K562 (cell line): ENCODE results near the gene ARMH3. TPM values are rescaled to one million over a fixed set of nuclear protein-coding genes. Genes with fewer than 3 reads are reported as not detected.

ENCODE experiments used
- ATAC-seq: fragments of 200-7000 bp; cut with Tn5 transposase; 3 replicates; pipeline ENCODE4 v1.9.1; 2020; ENCODE audit warnings: moderate library complexity
- BruUV-seq: library from RNA; stranded (reverse); fragments of 400-500 nt; replicated peaks from 2 replicates; lab custom pipeline; 2021; lab: Mats Ljungman, UMichigan
- CTCF ChIA-PET: fragments of 300-600 bp; formaldehyde crosslinking; extraction: SDS; loops from one replicate; lab custom pipeline; 2021; ENCODE audit warnings: low intra/inter-chr PET ratio; lab: Yijun Ruan, JAX
- POLR2A ChIA-PET: fragments of 300-600, 350-650 bp; sonication (Branson Sonifier 250); formaldehyde crosslinking; extraction: SDS; loops from one replicate; lab custom pipeline; 2021; ENCODE audit warnings: antibody characterized with exemption, inconsistent platforms; lab: Yijun Ruan, JAX
- DNase-seq, 4 experiments: peaks; one replicate each; pipeline versions ENCODE4 v3.0.0 to v3.0.0-alpha.2; 2011 to 2018; ENCODE audit warnings: low spot score in 3 of 4, mixed read lengths in 3 of 4; ENCODE audit errors: extremely low read depth in 1 of 4
- FAIRE-seq: peaks from 2 replicates; lab custom pipeline; 2011; peaks lifted over from hg19 to GRCh38; lab: Jason Lieb, UNC
- H2AFZ ChIP-seq: 2 replicates; pipeline ENCODE4 v1.6.0; 2011; ENCODE audit warnings: low read depth, low read length, control low read depth, inconsistent platforms
- H3K27ac ChIP-seq: fragments of 200-600 bp; 3 replicates; pipeline ENCODE4 v1.8.0; 2011; ENCODE audit warnings: low read depth, mild to moderate bottlenecking, control low read depth, inconsistent platforms, low read length, moderate library complexity, mixed read lengths; ENCODE audit errors: extremely low read depth
- H3K27me3 ChIP-seq, 2 experiments: fragments of 300-600 bp in 1 of 2; 2 replicates in 1 of 2; 3 replicates in 1 of 2; pipeline versions ENCODE4 v1.6.0 to v1.8.0; 2011; ENCODE audit warnings: inconsistent platforms in 2 of 2, low read length in 2 of 2, mild to moderate bottlenecking in 1 of 2, mixed read lengths in 1 of 2, moderate library complexity in 1 of 2; ENCODE audit not compliant: control insufficient read depth in 2 of 2, insufficient read depth in 2 of 2
- H3K36me3 ChIP-seq: fragments of 300-600 bp; 3 replicates; pipeline ENCODE4 v1.8.0; 2011; ENCODE audit warnings: mild to moderate bottlenecking, low read length, inconsistent platforms; ENCODE audit not compliant: control insufficient read depth, insufficient read depth
- H3K4me1 ChIP-seq, 2 experiments: fragments of 200-600 bp in 1 of 2; replicated peaks in 1 of 2; 2 replicates in 1 of 2; 3 replicates in 1 of 2; pipeline versions ENCODE4 v1.5.1 to v1.8.0; 2011; ENCODE audit warnings: inconsistent platforms in 2 of 2, low read length in 2 of 2, mild to moderate bottlenecking in 1 of 2, mixed read lengths in 1 of 2, moderate library complexity in 1 of 2; ENCODE audit not compliant: control insufficient read depth in 2 of 2, insufficient read depth in 2 of 2
- H3K4me2 ChIP-seq: 2 replicates; pipeline ENCODE4 v1.6.1; 2011; ENCODE audit warnings: low read length, control low read depth, inconsistent platforms, mixed read lengths; ENCODE audit not compliant: insufficient read depth
- H3K4me3 ChIP-seq: fragments of 200-600 bp; sonication (generic), shearing (Covaris generic); 2 replicates; pipeline ENCODE4 v1.5.1; 2016; ENCODE audit warnings: control low read depth, inconsistent platforms
- H3K79me2 ChIP-seq: fragments of 200-600 bp; 3 replicates; pipeline ENCODE4 v1.8.0; 2011; ENCODE audit warnings: low read length, inconsistent platforms; ENCODE audit not compliant: control insufficient read depth, insufficient read depth
- H3K9ac ChIP-seq, 2 experiments: 2 replicates each; pipeline versions ENCODE4 v1.6.0 to v1.6.1; 2011; ENCODE audit warnings: low read depth in 2 of 2, low read length in 2 of 2, control low read depth in 1 of 2, inconsistent platforms in 1 of 2, mild to moderate bottlenecking in 1 of 2, mixed read lengths in 1 of 2; ENCODE audit not compliant: insufficient read depth in 1 of 2
- H3K9me1 ChIP-seq: one replicate; pipeline ENCODE4 v1.6.0; 2011; ENCODE audit warnings: inconsistent platforms, mild to moderate bottlenecking, low read length, moderate library complexity; ENCODE audit not compliant: control insufficient read depth, insufficient read depth
- H3K9me3 ChIP-seq: replicated peaks from 2 replicates; pipeline ENCODE4 v1.5.1; 2011; ENCODE audit warnings: low read depth, low read length, inconsistent platforms; ENCODE audit not compliant: control insufficient read depth, insufficient read depth
- H4K20me1 ChIP-seq: replicated peaks from 2 replicates; pipeline ENCODE4 v1.6.1; 2011; ENCODE audit warnings: low read length, inconsistent platforms, mixed read lengths; ENCODE audit not compliant: control insufficient read depth, insufficient read depth
- ARID2 ChIP-seq: fragments of 450-650 bp; IDR thresholded peaks from 2 replicates; pipeline ENCODE4 v1.6.1; 2017; ENCODE audit warnings: antibody characterized with exemption, mild to moderate bottlenecking
- NFATC3 ChIP-seq: fragments of 450-650 bp; IDR thresholded peaks from 2 replicates; pipeline ENCODE4 v1.6.1; 2017; ENCODE audit warnings: mild to moderate bottlenecking
- NFYB ChIP-seq: IDR thresholded peaks from 2 replicates; pipeline ENCODE4 v1.6.1; 2011; ENCODE audit warnings: mild to moderate bottlenecking, moderate library complexity; ENCODE audit not compliant: insufficient read length; ENCODE audit errors: extremely low read depth
- RFX1 ChIP-seq: fragments of 450-650 bp; IDR thresholded peaks from 2 replicates; pipeline ENCODE4 v1.6.1; 2016; ENCODE audit warnings: mild to moderate bottlenecking, moderate library complexity
- RFX7 ChIP-seq: fragments of 250-450 bp; sonication (Bioruptor Pico); IDR thresholded peaks from 2 replicates; pipeline ENCODE4 v1.5.1; 2021; ENCODE audit warnings: mild to moderate bottlenecking
- RUNX1 ChIP-seq: sonication (generic); IDR thresholded peaks from 2 replicates; pipeline ENCODE4 v1.6.1; 2016; ENCODE audit warnings: antibody characterized with exemption, low read depth
- TAF15 ChIP-seq: fragments of 200-400 bp; formaldehyde crosslinking; IDR thresholded peaks from 2 replicates; pipeline ENCODE4 v1.6.1; 2017; ENCODE audit warnings: mild to moderate bottlenecking, low read depth, low read length, moderate library complexity
- TCF3 ChIP-seq: sonication (generic); formaldehyde crosslinking; IDR thresholded peaks from 2 replicates; pipeline ENCODE4 v1.4.0; 2020; ENCODE audit warnings: mild to moderate bottlenecking, missing genetic modification reagents
- ZBTB1 ChIP-seq: sonication (generic); formaldehyde crosslinking; IDR thresholded peaks from 2 replicates; pipeline ENCODE4 v1.8.1; 2023; ENCODE audit warnings: missing genetic modification reagents, low read depth, mild to moderate bottlenecking, borderline replicate concordance
- WGBS: fragments of 100-300 bp; shearing (Covaris generic); methylation state at CpG from one replicate; pipeline ENCODE4 v1.1.6; 2016; ENCODE audit warnings: low coverage, mixed read lengths; ENCODE audit not compliant: insufficient coverage; ENCODE audit errors: missing lambda C conversion rate; 5-methylcytosine and 5-hydroxymethylcytosine counted together
- in situ Hi-C: fragments of 300-500 bp; cut with MboI; formaldehyde crosslinking; loops from 4 replicates; pipeline ENCODE4 v1.15.0; 2018; ENCODE audit warnings: inconsistent platforms, mixed read lengths
- intact Hi-C: fragments of 100-400 bp; cut with micrococcal nuclease; formaldehyde crosslinking; loops from 2 replicates; pipeline ENCODE4 v1.14.2; 2022
- polyA plus RNA-seq, 8 experiments: library from polyadenylated mRNA; depleted of rRNA in 4 of 8; stranded (reverse) in 5 of 8; unstranded in 3 of 8; fragments of >200 nt; fragmentation: Nextera tagmentation in 2 of 8; fragmentation: Illumina TruSeq in 1 of 8; extraction: Ambion mirVana in 2 of 8; extraction: Trizol in 1 of 8; gene quantifications; 2 replicates each; pipeline versions ENCODE4 v1.2.1 to v1.2.3, GENCODE V29; 2011 to 2014; ENCODE audit warnings: inconsistent platforms in 1 of 8, missing spikeins in 1 of 8
- total RNA-seq, 7 experiments: library from RNA; depleted of rRNA in 6 of 7; stranded (reverse); fragments of >200 nt in 6 of 7; fragmentation: Illumina TruSeq in 2 of 7; extraction: Trizol in 2 of 7; gene quantifications; 2 replicates each; pipeline versions ENCODE4 v1.2.1 to v1.2.3, GENCODE V29; 2011 to 2021; ENCODE audit warnings: low replicate concordance in 1 of 7
- TF ChIP-seq, protein P1 (sequence below): fragments of 250-450 bp; sonication (Bioruptor Pico); IDR thresholded peaks from 2 replicates; pipeline ENCODE4 v1.5.1; 2021; ENCODE audit warnings: mild to moderate bottlenecking
- TF ChIP-seq, protein P2 (sequence below): sonication (generic); formaldehyde crosslinking; IDR thresholded peaks from 2 replicates; pipeline ENCODE4 v1.5.0; 2020; ENCODE audit warnings: missing genetic modification reagents

The ARMH3 gene
- total and polyA plus RNA-seq, 9 of the 15 experiments (the other 6 are each of a cell fraction or from before 2014, with no cell fraction given): 0.29 to 0.73 TPM; not detected in 7

DNA sequence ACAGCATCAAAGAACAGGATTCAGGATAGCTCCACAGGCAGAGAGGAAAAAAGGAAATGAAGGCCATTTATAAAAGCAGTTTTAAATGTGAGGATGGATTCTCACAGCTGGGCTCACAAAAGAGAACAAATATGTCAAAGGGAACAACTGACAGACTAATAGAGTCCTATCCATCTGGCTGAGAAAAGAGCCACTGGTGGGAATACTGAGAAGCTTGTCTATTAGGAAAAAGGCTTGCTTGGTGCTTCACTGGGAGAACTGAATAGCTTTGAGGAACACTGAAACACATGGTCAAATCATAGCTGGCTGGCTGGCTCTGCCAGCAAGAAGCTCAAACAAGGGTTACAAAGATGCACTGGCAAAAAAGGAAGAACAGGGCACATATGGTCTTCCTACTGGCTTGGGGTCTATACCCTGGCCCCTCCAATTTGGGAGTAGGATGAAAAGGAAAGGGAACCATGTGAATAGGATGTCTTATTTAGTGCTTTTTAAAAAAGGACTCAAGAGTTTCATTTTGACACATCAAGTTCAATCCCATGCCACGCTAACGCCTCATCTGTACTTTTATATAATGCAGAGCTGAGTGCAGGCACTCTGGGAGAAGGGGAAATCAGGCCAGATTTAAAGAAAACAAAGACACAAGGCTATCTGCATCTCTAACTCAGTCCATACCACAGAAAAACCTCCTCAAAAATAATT, 167.6 kb downstream of the ARMH3 start (continued):
- TF ChIP-seq, protein P1, sequence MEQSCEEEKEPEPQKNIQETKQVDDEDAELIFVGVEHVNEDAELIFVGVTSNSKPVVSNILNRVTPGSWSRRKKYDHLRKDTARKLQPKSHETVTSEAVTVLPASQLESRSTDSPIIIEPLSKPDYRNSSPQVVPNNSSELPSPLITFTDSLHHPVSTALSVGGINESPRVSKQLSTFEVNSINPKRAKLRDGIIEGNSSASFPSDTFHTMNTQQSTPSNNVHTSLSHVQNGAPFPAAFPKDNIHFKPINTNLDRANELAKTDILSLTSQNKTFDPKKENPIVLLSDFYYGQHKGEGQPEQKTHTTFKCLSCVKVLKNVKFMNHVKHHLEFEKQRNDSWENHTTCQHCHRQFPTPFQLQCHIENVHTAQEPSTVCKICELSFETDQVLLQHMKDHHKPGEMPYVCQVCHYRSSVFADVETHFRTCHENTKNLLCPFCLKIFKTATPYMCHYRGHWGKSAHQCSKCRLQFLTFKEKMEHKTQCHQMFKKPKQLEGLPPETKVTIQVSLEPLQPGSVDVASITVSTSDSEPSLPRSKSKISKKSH (CRISPR knock-in tag): no peak
- TF ChIP-seq TAF15: no peak

DNA sequence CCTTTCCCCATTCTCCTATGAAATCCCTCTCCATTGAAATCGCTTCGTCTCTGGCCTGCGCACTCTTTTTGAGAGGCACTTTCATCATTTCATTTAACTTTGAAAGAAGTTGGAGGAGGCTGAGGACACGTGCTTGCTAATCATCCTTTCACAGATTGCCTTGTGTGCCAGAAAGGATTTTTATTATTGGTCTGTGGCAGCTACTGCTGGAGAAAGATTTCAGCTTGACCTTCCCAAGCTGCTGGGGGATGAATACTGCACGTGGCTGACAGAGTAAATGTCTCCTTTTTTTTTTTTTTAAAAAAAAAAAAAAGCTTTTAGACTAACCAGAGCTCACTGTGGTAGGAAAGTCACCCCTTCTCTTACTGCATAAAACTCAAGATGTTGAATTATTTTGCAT, 168.2 kb downstream of the ARMH3 start:
- Histone ChIP-seq H3K27me3 (no peaks in the 10 kb centered on the region), H3K4me2 (no peak overlapping the region)
- TF ChIP-seq ZBTB1 (CRISPR knock-in tag) (no peak), ARID2 (no peak), RUNX1 (no peak), RFX1 (no peak), TCF3 (CRISPR knock-in tag) (no peak), NFYB (no peak), NFATC3 (no peak), RFX7 (CRISPR knock-in tag) (no peak)
- TF ChIP-seq, protein P2, sequence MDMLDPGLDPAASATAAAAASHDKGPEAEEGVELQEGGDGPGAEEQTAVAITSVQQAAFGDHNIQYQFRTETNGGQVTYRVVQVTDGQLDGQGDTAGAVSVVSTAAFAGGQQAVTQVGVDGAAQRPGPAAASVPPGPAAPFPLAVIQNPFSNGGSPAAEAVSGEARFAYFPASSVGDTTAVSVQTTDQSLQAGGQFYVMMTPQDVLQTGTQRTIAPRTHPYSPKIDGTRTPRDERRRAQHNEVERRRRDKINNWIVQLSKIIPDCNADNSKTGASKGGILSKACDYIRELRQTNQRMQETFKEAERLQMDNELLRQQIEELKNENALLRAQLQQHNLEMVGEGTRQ (CRISPR knock-in tag): no peak
- TF ChIP-seq, all 486 proteins: peak for 0
- POLR2A ChIA-PET: no interaction called here
- Histone ChIP-seq H3K4me1 (no peaks in the 10 kb centered on the region), H3K9ac (no peak overlapping the region), H4K20me1 (no peaks in the 10 kb centered on the region), H2AFZ (no peak overlapping the region), H3K79me2 (no peaks in the 10 kb centered on the region), H3K4me3 (no peak overlapping the region), H3K9me1 (no peaks in the 10 kb centered on the region), H3K36me3 (no peaks in the 10 kb centered on the region), H3K27ac (no peak overlapping the region), H3K9me3 (no peaks in the 10 kb centered on the region)
- in situ Hi-C loops: no loop called here
- intact Hi-C loops: no loop called here
- WGBS: no CpG with 5 or more reads among the region's 5 CpGs
- FAIRE-seq (no peak), DNase-seq (no peak), ATAC-seq (no peak)
- BruUV-seq: no TSS peak
- CTCF ChIA-PET: no interaction called here
